OCI-LY1 (cell line): ENCODE measurements around the gene GABBR1.

Experiments used
- H2AFZ ChIP-seq: fragments of 200-600 bp; sonication (generic), shearing (Covaris generic); 2 replicates; pipeline ENCODE4 v1.6.0; 2014; ENCODE audit warnings: antibody characterized with exemption, mild to moderate bottlenecking, low read length
- H3F3A ChIP-seq: fragments of 200-600 bp; sonication (generic), shearing (Covaris generic); 2 replicates; pipeline ENCODE4 v1.6.0; 2014; ENCODE audit warnings: mild to moderate bottlenecking, antibody characterized with exemption, low read length, moderate library complexity; ENCODE audit not compliant: insufficient read depth
- H3K27ac ChIP-seq: fragments of 200-600 bp; sonication (generic); 2 replicates; pipeline ENCODE4 v1.5.1; 2014; ENCODE audit warnings: low read length, mixed run types, mild to moderate bottlenecking, low read depth; ENCODE audit not compliant: poor library complexity, severe bottlenecking
- H3K27me3 ChIP-seq: fragments of 200-600 bp; sonication (generic); 2 replicates; pipeline ENCODE4 v1.6.0; 2014; ENCODE audit warnings: antibody characterized with exemption, mild to moderate bottlenecking, low read length, moderate library complexity; ENCODE audit not compliant: insufficient read depth
- H3K36me3 ChIP-seq: fragments of 200-600 bp; sonication (generic); 2 replicates; pipeline ENCODE4 v1.6.1; 2014; ENCODE audit warnings: mild to moderate bottlenecking, antibody characterized with exemption, low read length, moderate library complexity, mixed read lengths; ENCODE audit not compliant: insufficient read depth
- H3K4me1 ChIP-seq: fragments of 200-600 bp; sonication (generic); 2 replicates; pipeline ENCODE4 v1.5.1; 2014; ENCODE audit warnings: mild to moderate bottlenecking, low read length, moderate library complexity; ENCODE audit not compliant: insufficient read depth, severe bottlenecking
- H3K4me2 ChIP-seq: fragments of 200-600 bp; sonication (generic), shearing (Covaris generic); 2 replicates; pipeline ENCODE4 v1.6.1; 2014; ENCODE audit warnings: low read length
- H3K4me3 ChIP-seq: fragments of 200-600 bp; sonication (generic); 2 replicates; pipeline ENCODE4 v1.5.1; 2014; ENCODE audit warnings: low read length, low read depth, mild to moderate bottlenecking, mixed read lengths; ENCODE audit not compliant: poor library complexity, severe bottlenecking
- H3K79me2 ChIP-seq: fragments of 200-600 bp; shearing (Covaris generic); 2 replicates; pipeline ENCODE4 v1.6.1; 2016; ENCODE audit warnings: mixed run types, low read length, mixed read lengths; ENCODE audit not compliant: insufficient read depth
- H3K9ac ChIP-seq: fragments of 200-600 bp; sonication (generic), shearing (Covaris generic); 2 replicates; pipeline ENCODE4 v1.6.1; 2014; ENCODE audit warnings: mild to moderate bottlenecking, low read length, mixed read lengths
- H3K9me2 ChIP-seq: fragments of 200-600 bp; sonication (generic), shearing (Covaris generic); 2 replicates; pipeline ENCODE4 v1.6.1; 2014; ENCODE audit warnings: low read depth, mild to moderate bottlenecking, low read length, mixed read lengths
- H3K9me3 ChIP-seq: fragments of 200-600 bp; shearing (Covaris generic); 2 replicates; pipeline ENCODE4 v1.6.1; 2014; ENCODE audit warnings: low read length, mixed read lengths
- H4K20me1 ChIP-seq: fragments of 200-600 bp; sonication (generic), shearing (Covaris generic); 2 replicates; pipeline ENCODE4 v1.6.0; 2016; ENCODE audit warnings: mild to moderate bottlenecking, low read length; ENCODE audit not compliant: insufficient read depth
- EZH2 ChIP-seq: fragments of 200-600 bp; sonication (generic), shearing (Covaris generic); IDR thresholded peaks from 2 replicates; pipeline ENCODE4 v1.8.0; 2017; ENCODE audit warnings: borderline replicate concordance, mixed run types, mild to moderate bottlenecking, antibody characterized with exemption, low read length, moderate library complexity, mixed read lengths
- TF ChIP-seq, protein P1 (sequence below): fragments of 200-600 bp; sonication (generic), shearing (Covaris generic); IDR thresholded peaks from 2 replicates; pipeline ENCODE4 v1.5.1; 2017; ENCODE audit warnings: mild to moderate bottlenecking, antibody characterized with exemption, low read length, moderate library complexity, mixed read lengths

Gene GABBR1

DNA sequence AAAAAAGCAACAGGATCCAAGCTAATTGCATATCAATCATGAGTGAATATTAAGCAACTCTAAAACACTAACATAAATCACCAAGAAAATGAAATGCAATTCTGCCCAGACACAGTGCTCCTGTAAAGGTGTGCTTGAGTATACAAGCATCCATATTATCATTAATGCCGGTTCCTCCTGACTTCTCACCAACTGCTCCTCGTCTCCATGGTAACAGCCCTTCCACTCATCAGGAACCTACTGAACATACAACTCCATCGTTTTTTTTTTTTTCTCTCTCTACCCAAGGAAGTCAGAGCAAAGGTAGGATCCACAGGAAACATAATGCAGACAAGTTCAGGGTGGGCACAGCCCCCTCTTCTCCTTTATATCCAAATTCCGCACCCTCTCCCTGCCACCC is 12.4 kb downstream of the GABBR1 start:
- Histone ChIP-seq H3K4me1 (no peaks in the 10 kb centered on the region), H3K79me2 (no peaks in the 10 kb centered on the region), H3K36me3 (no peaks in the 10 kb centered on the region), H2AFZ (no peak overlapping the region), H3K9me3 (no peaks in the 10 kb centered on the region), H3K9me2 (no peaks in the 10 kb centered on the region), H3K27me3 (no peaks in the 10 kb centered on the region), H3F3A (no peaks in the 10 kb centered on the region), H3K4me3 (no peak overlapping the region), H3K4me2 (no peak overlapping the region), H3K9ac (no peak overlapping the region), H3K27ac (no peak overlapping the region), H4K20me1 (no peaks in the 10 kb centered on the region)
- TF ChIP-seq, protein P1, sequence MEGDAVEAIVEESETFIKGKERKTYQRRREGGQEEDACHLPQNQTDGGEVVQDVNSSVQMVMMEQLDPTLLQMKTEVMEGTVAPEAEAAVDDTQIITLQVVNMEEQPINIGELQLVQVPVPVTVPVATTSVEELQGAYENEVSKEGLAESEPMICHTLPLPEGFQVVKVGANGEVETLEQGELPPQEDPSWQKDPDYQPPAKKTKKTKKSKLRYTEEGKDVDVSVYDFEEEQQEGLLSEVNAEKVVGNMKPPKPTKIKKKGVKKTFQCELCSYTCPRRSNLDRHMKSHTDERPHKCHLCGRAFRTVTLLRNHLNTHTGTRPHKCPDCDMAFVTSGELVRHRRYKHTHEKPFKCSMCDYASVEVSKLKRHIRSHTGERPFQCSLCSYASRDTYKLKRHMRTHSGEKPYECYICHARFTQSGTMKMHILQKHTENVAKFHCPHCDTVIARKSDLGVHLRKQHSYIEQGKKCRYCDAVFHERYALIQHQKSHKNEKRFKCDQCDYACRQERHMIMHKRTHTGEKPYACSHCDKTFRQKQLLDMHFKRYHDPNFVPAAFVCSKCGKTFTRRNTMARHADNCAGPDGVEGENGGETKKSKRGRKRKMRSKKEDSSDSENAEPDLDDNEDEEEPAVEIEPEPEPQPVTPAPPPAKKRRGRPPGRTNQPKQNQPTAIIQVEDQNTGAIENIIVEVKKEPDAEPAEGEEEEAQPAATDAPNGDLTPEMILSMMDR: no peak
- no peak for TF ChIP-seq EZH2

DNA sequence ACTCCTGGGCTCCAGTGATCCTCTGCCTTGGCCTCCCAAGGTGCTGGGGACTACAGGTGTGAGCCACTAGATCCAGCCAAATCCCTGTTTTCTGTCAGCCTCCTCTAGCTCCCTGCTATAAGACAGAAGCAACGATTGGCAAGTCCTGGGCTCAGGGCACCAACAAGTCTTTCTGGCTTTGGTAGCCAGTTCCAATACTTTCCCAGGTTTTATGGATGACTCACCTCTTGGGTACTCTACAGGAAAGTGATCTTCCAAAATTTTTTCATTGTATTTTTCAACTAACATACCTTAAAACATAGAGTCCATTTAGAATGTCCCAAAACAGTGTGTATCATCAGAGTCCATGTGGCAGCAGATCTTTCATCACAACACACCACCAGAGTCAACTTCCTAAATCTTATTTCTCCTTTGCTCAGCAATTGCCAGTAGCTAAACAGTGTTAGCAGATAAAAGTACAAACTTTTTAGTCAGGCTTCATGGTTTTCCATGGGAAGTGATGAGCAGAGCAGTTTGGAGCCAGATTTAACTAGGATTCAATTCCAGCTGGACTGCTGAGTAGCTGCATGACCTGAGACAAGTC is 13.3 kb downstream of the GABBR1 start:
- H4K20me1 ChIP-seq: no peaks in the 10 kb centered on the region
- no peaks in the 10 kb centered on the region for H3K36me3 ChIP-seq
- H3K4me3 ChIP-seq: no peak overlapping the region
- no peak overlapping the region for H3K9ac ChIP-seq
- H3K27me3 ChIP-seq: no peaks in the 10 kb centered on the region
- no peaks in the 10 kb centered on the region for H3K79me2 ChIP-seq
- TF ChIP-seq EZH2: no peak
- TF ChIP-seq, protein P1: no peak
- no peak overlapping the region for H3K27ac ChIP-seq
- no peak overlapping the region for H3K4me2 ChIP-seq
- H3F3A ChIP-seq: no peaks in the 10 kb centered on the region
- no peaks in the 10 kb centered on the region for H3K4me1 ChIP-seq
- no peaks in the 10 kb centered on the region for H3K9me3 ChIP-seq
- no peak overlapping the region for H2AFZ ChIP-seq
- H3K9me2 ChIP-seq: no peaks in the 10 kb centered on the region

DNA sequence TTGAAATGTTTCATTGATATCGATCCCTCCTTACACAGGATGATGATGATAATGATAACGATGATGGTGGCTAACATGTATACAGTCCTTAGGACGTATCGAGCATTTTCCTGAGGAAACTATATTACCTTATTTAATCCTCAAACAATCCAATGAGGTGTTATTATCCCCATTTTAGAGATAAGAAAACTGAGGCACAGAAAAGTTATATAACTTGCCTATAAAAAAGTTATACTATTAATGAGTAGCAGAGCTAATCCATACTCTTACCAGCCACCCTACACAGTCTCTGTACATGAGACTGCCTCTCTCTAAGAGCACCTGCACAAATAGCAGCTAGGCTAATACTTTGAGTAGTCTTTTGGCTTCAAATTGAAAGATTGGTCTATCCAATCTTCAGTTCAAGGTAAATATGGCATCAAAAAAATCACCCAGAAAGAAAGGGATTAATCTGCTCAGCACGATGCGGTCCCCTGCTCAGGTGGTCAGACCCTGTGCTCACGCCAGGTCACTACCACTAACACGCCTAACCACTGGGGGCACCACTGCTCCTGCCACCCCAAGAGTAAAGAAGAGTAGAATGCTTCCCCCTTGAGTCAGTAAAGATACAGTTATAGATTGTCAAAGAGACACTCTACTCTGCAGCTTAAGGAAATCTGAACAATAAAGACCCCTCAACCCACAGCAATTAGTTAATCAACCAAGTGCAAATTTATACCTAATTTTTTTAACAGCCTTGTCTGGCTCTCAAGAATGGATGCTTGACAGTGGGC is 15.0 kb downstream of the GABBR1 start:
- Histone ChIP-seq H2AFZ (no peak overlapping the region), H3K79me2 (no peaks in the 10 kb centered on the region), H3K27ac (no peak overlapping the region), H3K36me3 (no peaks in the 10 kb centered on the region), H3K4me3 (no peak overlapping the region), H3F3A (no peaks in the 10 kb centered on the region), H3K4me2 (no peak overlapping the region), H3K9ac (no peak overlapping the region), H3K27me3 (no peaks in the 10 kb centered on the region), H3K9me2 (no peaks in the 10 kb centered on the region), H4K20me1 (no peaks in the 10 kb centered on the region), H3K9me3 (no peaks in the 10 kb centered on the region), H3K4me1 (no peaks in the 10 kb centered on the region)
- no peak for TF ChIP-seq EZH2
- TF ChIP-seq, protein P1: peak; percentile 62
